GM12878 (cell line): ENCODE measurements around the gene EFCAB7. TPM values are rescaled to one million over a fixed set of nuclear protein-coding genes. Genes with fewer than 3 reads are reported as not detected.
A peak's percentile ranks its signal among the peaks of the same experiment; 100 is the strongest.

ENCODE experiments used
- ATAC-seq: fragments of 200-7000 bp; cut with Tn5 transposase; 3 replicates; pipeline ENCODE4 v1.9.1; 2020; ENCODE audit warnings: mild to moderate bottlenecking, moderate library complexity
- BruUV-seq: library from RNA; stranded (reverse); fragments of 400-500 nt; replicated peaks from 2 replicates; lab custom pipeline; 2021; lab: Mats Ljungman, UMichigan
- CTCF ChIA-PET: fragments of 300-600 bp; sonication (Branson Sonifier 250); formaldehyde crosslinking; extraction: SDS; loops from one replicate; lab custom pipeline; 2021; ENCODE audit warnings: inconsistent platforms; lab: Yijun Ruan, JAX
- POLR2A ChIA-PET: fragments of 350-600 bp; formaldehyde crosslinking; extraction: SDS; loops from one replicate; lab custom pipeline; 2021; ENCODE audit warnings: inconsistent platforms; lab: Charles Lee
- RAD21 ChIA-PET: fragments of 300-600 bp; sonication (Branson Sonifier 250); formaldehyde crosslinking; loops from one replicate; lab custom pipeline; 2023; ENCODE audit warnings: antibody characterized with exemption; ENCODE audit not compliant: unreplicated experiment; lab: Charles Lee
- SMC1A ChIA-PET: fragments of 300-600 bp; sonication (Branson Sonifier 250); formaldehyde crosslinking; loops from one replicate; lab custom pipeline; 2023; ENCODE audit not compliant: unreplicated experiment, uncharacterized antibody; lab: Charles Lee
- DNase-seq: peaks from one replicate; pipeline ENCODE4 v3.0.0-alpha.2; 2011; ENCODE audit warnings: low read depth, low spot score
- FAIRE-seq: peaks from 3 replicates; lab custom pipeline; 2011; peaks lifted over from hg19 to GRCh38; lab: Jason Lieb, UNC
- H2AFZ ChIP-seq: 2 replicates; pipeline ENCODE4 v1.6.0; 2011; ENCODE audit warnings: low read depth, low read length, control low read depth; ENCODE audit not compliant: control insufficient read depth
- H3K27ac ChIP-seq: 2 replicates; pipeline ENCODE4 v1.5.1; 2011; ENCODE audit warnings: control low read depth; ENCODE audit not compliant: control insufficient read depth, insufficient read depth
- H3K27me3 ChIP-seq, 2 experiments: replicated peaks in 1 of 2; 2 replicates each; pipeline versions ENCODE4 v1.6.0 to v1.6.1; 2011; ENCODE audit warnings: low read length in 1 of 2; ENCODE audit not compliant: control insufficient read depth in 2 of 2, insufficient read depth in 2 of 2
- H3K36me3 ChIP-seq, 2 experiments: 2 replicates each; pipeline ENCODE4 v1.5.1; 2011; ENCODE audit warnings: low read length in 1 of 2; ENCODE audit not compliant: control insufficient read depth in 2 of 2, insufficient read depth in 2 of 2
- H3K4me1 ChIP-seq: 2 replicates; pipeline ENCODE4 v1.6.1; 2011; ENCODE audit warnings: mild to moderate bottlenecking, low read length, moderate library complexity, mixed read lengths; ENCODE audit not compliant: control insufficient read depth, insufficient read depth
- H3K4me2 ChIP-seq: 2 replicates; pipeline ENCODE4 v1.6.0; 2011; ENCODE audit warnings: control low read depth; ENCODE audit not compliant: control insufficient read depth, insufficient read depth
- H3K4me3 ChIP-seq: fragments of 200-600 bp; sonication (generic); 2 replicates; pipeline ENCODE4 v1.5.1; 2016
- H3K79me2 ChIP-seq: 2 replicates; pipeline ENCODE4 v1.6.0; 2011; ENCODE audit warnings: low read length; ENCODE audit not compliant: control insufficient read depth, insufficient read depth
- H3K9ac ChIP-seq: 2 replicates; pipeline ENCODE4 v1.8.0; 2011; ENCODE audit warnings: low read length, control low read depth, mixed read lengths; ENCODE audit not compliant: control insufficient read depth, insufficient read depth
- H3K9me3 ChIP-seq: replicated peaks from 3 replicates; pipeline ENCODE4 v1.5.1; 2011; ENCODE audit warnings: mild to moderate bottlenecking, low read length; ENCODE audit not compliant: control insufficient read depth, insufficient read depth
- H4K20me1 ChIP-seq: 2 replicates; pipeline ENCODE4 v1.6.0; 2011; ENCODE audit not compliant: control insufficient read depth, insufficient read depth
- BRCA1 ChIP-seq: IDR thresholded peaks from 2 replicates; pipeline ENCODE4 v1.6.1; 2011; ENCODE audit warnings: low read depth, low read length, improper control_type of control experiment
- CBFB ChIP-seq: IDR thresholded peaks from 2 replicates; pipeline ENCODE4 v1.6.1; 2016; ENCODE audit warnings: antibody characterized with exemption, low read depth
- CTCF ChIP-seq, 3 experiments: IDR thresholded peaks in 2 of 3; conservative IDR thresholded peaks in 1 of 3; 2 replicates each; pipeline ENCODE4 v1.5.1; 2011; ENCODE audit warnings: low read depth in 3 of 3, low read length in 3 of 3, mild to moderate bottlenecking in 3 of 3, control low read depth in 2 of 3, moderate library complexity in 2 of 3, inconsistent platforms in 1 of 3, mixed read lengths in 1 of 3; ENCODE audit not compliant: control insufficient read depth in 2 of 3, insufficient read depth in 1 of 3; ENCODE audit errors: extremely low read depth in 1 of 3
- RAD21 ChIP-seq: IDR thresholded peaks from 2 replicates; pipeline ENCODE4 v1.6.1; 2011; ENCODE audit warnings: mild to moderate bottlenecking, low read depth, low read length, moderate library complexity; ENCODE audit not compliant: insufficient read depth
- RBBP5 ChIP-seq: fragments of 200-600 bp; sonication (generic); conservative IDR thresholded peaks from 2 replicates; pipeline ENCODE4 v1.6.1; 2016
- RUNX3 ChIP-seq: IDR thresholded peaks from 2 replicates; pipeline ENCODE4 v1.6.1; 2012; ENCODE audit warnings: low read length, inconsistent platforms
- SMC3 ChIP-seq: IDR thresholded peaks from 2 replicates; pipeline ENCODE4 v1.6.1; 2011; ENCODE audit warnings: low read length, improper control_type of control experiment, borderline replicate concordance
- TBL1XR1 ChIP-seq: IDR thresholded peaks from 2 replicates; pipeline ENCODE4 v1.6.1; 2012; ENCODE audit warnings: low read depth, low read length, improper control_type of control experiment
- ZNF687 ChIP-seq: fragments of 450-650 bp; IDR thresholded peaks from 2 replicates; pipeline ENCODE4 v1.6.1; 2017; ENCODE audit warnings: mild to moderate bottlenecking, moderate library complexity
- WGBS: methylation state at CpG from one replicate; pipeline ENCODE4 v1.1.6; 2016; ENCODE audit warnings: low lambda C conversion rate; ENCODE audit not compliant: insufficient replicate concordance, insufficient coverage; ENCODE audit errors: missing lambda C conversion rate; 5-methylcytosine and 5-hydroxymethylcytosine counted together
- in situ Hi-C: fragments of 300-500 bp; cut with MboI; formaldehyde crosslinking; loops from 9 replicates; pipeline ENCODE4 v1.14.3; 2018; ENCODE audit warnings: mixed read lengths
- intact Hi-C: fragments of 100-400 bp; cut with micrococcal nuclease; formaldehyde crosslinking; loops from one replicate; pipeline ENCODE4 v1.14.2; 2022; ENCODE audit not compliant: unreplicated experiment
- polyA plus RNA-seq, 11 experiments: library from polyadenylated mRNA; depleted of rRNA in 4 of 11; unstranded in 6 of 11; stranded (reverse) in 5 of 11; fragments of >200 nt; fragmentation: Nextera tagmentation in 4 of 11; fragmentation: Illumina TruSeq in 1 of 11; extraction: Ambion mirVana in 4 of 11; extraction: Trizol in 1 of 11; gene quantifications; 1 replicate in 1 of 11; 2 replicates in 10 of 11; pipeline versions ENCODE4 v1.2.1 to v1.2.3, GENCODE V29; 2011 to 2016; ENCODE audit warnings: inconsistent platforms in 2 of 11, missing spikeins in 2 of 11, low read depth in 1 of 11
- total RNA-seq, 4 experiments: library from RNA; depleted of rRNA in 3 of 4; stranded (reverse); fragments of >200 nt in 3 of 4; fragmentation: Illumina TruSeq in 1 of 4; extraction: Trizol in 1 of 4; gene quantifications; 2 replicates each; pipeline versions ENCODE4 v1.2.1 to v1.2.3, GENCODE V29; 2013 to 2021

The EFCAB7 gene
- total and polyA plus RNA-seq, 10 of the 15 experiments (the other 5 are each of a cell fraction or from before 2014, with no cell fraction given): 4.4 to 9.8 (median 5.7) TPM

- FAIRE-seq (peak; percentile 73), ATAC-seq (peak; percentile 88), DNase-seq (no peak)
- intact Hi-C loops: no loop called here
- no peaks in the 10 kb centered on the region for H3K36me3 ChIP-seq
- SMC1A ChIA-PET: interaction anchor here (0.6 to 3.3 kb wide), 17 partner anchors 10 to 689 kb away, joined by 3 to 22 read pairs (median 4); partner anchors contain the start of gene PGM1
- no peaks in the 10 kb centered on the region for H3K4me1 ChIP-seq
- no peaks in the 10 kb centered on the region for H3K9me3 ChIP-seq
- RAD21 ChIA-PET: interaction anchor here (0.7 to 3.2 kb wide), 13 partner anchors 9 to 689 kb away, joined by 3 to 15 read pairs (median 4); partner anchors contain the start of gene PGM1
- H3K27me3 ChIP-seq: no peaks in the 10 kb centered on the region
- in situ Hi-C loops: no loop called here
- no peaks in the 10 kb centered on the region for H4K20me1 ChIP-seq
- H3K9ac ChIP-seq: no peak overlapping the region
- TF ChIP-seq BRCA1 (no peak), RAD21 (peak; percentile 63), TBL1XR1 (no peak), RBBP5 (no peak), ZNF687 (no peak), RUNX3 (peak; percentile 87), CBFB (peak; percentile 57; the same call in 1 of the 2 replicates), SMC3 (peak; percentile 27; the same call in 1 of the 2 replicates), CTCF (IDR thresholded peaks at IDR 0.05 in 2 of 3, conservative IDR thresholded peaks at IDR 0.05 in 1 of 3; ENCODE audit: control insufficient read depth in 2 of 3, extremely low read depth in 1 of 3, insufficient read depth in 1 of 3, low read depth in 3 of 3, low read length in 3 of 3) (peak; percentile 45 to 64 (median 55))
- H3K4me3 ChIP-seq: no peak overlapping the region
- POLR2A ChIA-PET: interaction anchor here (0.6 kb wide), 1 partner anchor 12 kb away, joined by 3 read pairs; no protein-coding TSS in a partner anchor
- H2AFZ ChIP-seq: peak overlapping the region; percentile 66
- no peaks in the 10 kb centered on the region for H3K79me2 ChIP-seq
- H3K4me2 ChIP-seq: no peak overlapping the region
- BruUV-seq: no TSS peak
- no peak overlapping the region for H3K27ac ChIP-seq
- CTCF ChIA-PET: interaction anchor here (0.6 to 7.0 kb wide), 29 partner anchors 9 to 693 kb away, joined by 3 to 48 read pairs (median 4); partner anchors contain the start of gene EFCAB7
- 41% methylated on average over 6 of the region's 6 CpGs for WGBS
Measured at GRCh38 chr1:63557365-63557987, 34.2 kb downstream of the EFCAB7 start.
